GM12878 (cell line): Measurements from ENCODE around the gene TMPRSS11A. TPM values are rescaled to one million over a fixed set of nuclear protein-coding genes. Genes with fewer than 3 reads are reported as not detected.

Experiments used
- ATAC-seq: fragments of 200-7000 bp; cut with Tn5 transposase; 3 replicates; pipeline ENCODE4 v1.9.1; 2020; ENCODE audit warnings: mild to moderate bottlenecking, moderate library complexity
- BruUV-seq: library from RNA; stranded (reverse); fragments of 400-500 nt; replicated peaks from 2 replicates; lab custom pipeline; 2021; lab: Mats Ljungman, UMichigan
- CTCF ChIA-PET: fragments of 300-600 bp; sonication (Branson Sonifier 250); formaldehyde crosslinking; extraction: SDS; loops from one replicate; lab custom pipeline; 2021; ENCODE audit warnings: inconsistent platforms; lab: Yijun Ruan, JAX
- POLR2A ChIA-PET: fragments of 350-600 bp; formaldehyde crosslinking; extraction: SDS; loops from one replicate; lab custom pipeline; 2021; ENCODE audit warnings: inconsistent platforms; lab: Charles Lee
- RAD21 ChIA-PET: fragments of 300-600 bp; sonication (Branson Sonifier 250); formaldehyde crosslinking; loops from one replicate; lab custom pipeline; 2023; ENCODE audit warnings: antibody characterized with exemption; ENCODE audit not compliant: unreplicated experiment; lab: Charles Lee
- SMC1A ChIA-PET: fragments of 300-600 bp; sonication (Branson Sonifier 250); formaldehyde crosslinking; loops from one replicate; lab custom pipeline; 2023; ENCODE audit not compliant: unreplicated experiment, uncharacterized antibody; lab: Charles Lee
- DNase-seq: peaks from one replicate; pipeline ENCODE4 v3.0.0-alpha.2; 2011; ENCODE audit warnings: low read depth, low spot score
- FAIRE-seq: peaks from 3 replicates; lab custom pipeline; 2011; peaks lifted over from hg19 to GRCh38; lab: Jason Lieb, UNC
- H2AFZ ChIP-seq: 2 replicates; pipeline ENCODE4 v1.6.0; 2011; ENCODE audit warnings: low read depth, low read length, control low read depth; ENCODE audit not compliant: control insufficient read depth
- H3K27ac ChIP-seq: 2 replicates; pipeline ENCODE4 v1.5.1; 2011; ENCODE audit warnings: control low read depth; ENCODE audit not compliant: control insufficient read depth, insufficient read depth
- H3K27me3 ChIP-seq, 2 experiments: replicated peaks in 1 of 2; 2 replicates each; pipeline versions ENCODE4 v1.6.0 to v1.6.1; 2011; ENCODE audit warnings: low read length in 1 of 2; ENCODE audit not compliant: control insufficient read depth in 2 of 2, insufficient read depth in 2 of 2
- H3K36me3 ChIP-seq, 2 experiments: 2 replicates each; pipeline ENCODE4 v1.5.1; 2011; ENCODE audit warnings: low read length in 1 of 2; ENCODE audit not compliant: control insufficient read depth in 2 of 2, insufficient read depth in 2 of 2
- H3K4me1 ChIP-seq: 2 replicates; pipeline ENCODE4 v1.6.1; 2011; ENCODE audit warnings: mild to moderate bottlenecking, low read length, moderate library complexity, mixed read lengths; ENCODE audit not compliant: control insufficient read depth, insufficient read depth
- H3K4me2 ChIP-seq: 2 replicates; pipeline ENCODE4 v1.6.0; 2011; ENCODE audit warnings: control low read depth; ENCODE audit not compliant: control insufficient read depth, insufficient read depth
- H3K4me3 ChIP-seq: fragments of 200-600 bp; sonication (generic); 2 replicates; pipeline ENCODE4 v1.5.1; 2016
- H3K79me2 ChIP-seq: 2 replicates; pipeline ENCODE4 v1.6.0; 2011; ENCODE audit warnings: low read length; ENCODE audit not compliant: control insufficient read depth, insufficient read depth
- H3K9ac ChIP-seq: 2 replicates; pipeline ENCODE4 v1.8.0; 2011; ENCODE audit warnings: low read length, control low read depth, mixed read lengths; ENCODE audit not compliant: control insufficient read depth, insufficient read depth
- H3K9me3 ChIP-seq: replicated peaks from 3 replicates; pipeline ENCODE4 v1.5.1; 2011; ENCODE audit warnings: mild to moderate bottlenecking, low read length; ENCODE audit not compliant: control insufficient read depth, insufficient read depth
- H4K20me1 ChIP-seq: 2 replicates; pipeline ENCODE4 v1.6.0; 2011; ENCODE audit not compliant: control insufficient read depth, insufficient read depth
- ATF3 ChIP-seq: IDR thresholded peaks from 2 replicates; pipeline ENCODE4 v1.6.1; 2011; ENCODE audit warnings: low read depth, mild to moderate bottlenecking, low read length, moderate library complexity, borderline replicate concordance; ENCODE audit errors: extremely low read depth
- ATF7 ChIP-seq: fragments of 450-650 bp; IDR thresholded peaks from 2 replicates; pipeline ENCODE4 v1.6.1; 2016; ENCODE audit warnings: low read depth, mild to moderate bottlenecking
- CBX3 ChIP-seq: fragments of 200-600 bp; sonication (generic); IDR thresholded peaks from 2 replicates; pipeline ENCODE4 v1.6.1; 2016; ENCODE audit warnings: low read depth, borderline replicate concordance
- EED ChIP-seq: sonication (generic); IDR thresholded peaks from 2 replicates; pipeline ENCODE4 v1.6.1; 2016; ENCODE audit warnings: antibody characterized with exemption, low read depth
- ESRRA ChIP-seq: IDR thresholded peaks from 2 replicates; pipeline ENCODE4 v1.6.1; 2012; ENCODE audit warnings: mild to moderate bottlenecking, low read length, improper control_type of control experiment
- EZH2 ChIP-seq: IDR thresholded peaks from 2 replicates; pipeline ENCODE4 v1.6.1; 2012; ENCODE audit warnings: low read depth, mild to moderate bottlenecking, control low read depth, inconsistent platforms, low read length, borderline replicate concordance; ENCODE audit not compliant: control insufficient read depth
- FOXM1 ChIP-seq: IDR thresholded peaks from 2 replicates; pipeline ENCODE4 v1.6.1; 2012; ENCODE audit warnings: low read depth, mild to moderate bottlenecking, inconsistent platforms, low read length, moderate library complexity
- IRF4 ChIP-seq: IDR thresholded peaks from 2 replicates; pipeline ENCODE4 v1.6.1; 2011; ENCODE audit warnings: low read depth, low read length
- MTA3 ChIP-seq: IDR thresholded peaks from 2 replicates; pipeline ENCODE4 v1.6.1; 2012; ENCODE audit warnings: low read length, inconsistent platforms, borderline replicate concordance
- RUNX3 ChIP-seq: IDR thresholded peaks from 2 replicates; pipeline ENCODE4 v1.6.1; 2012; ENCODE audit warnings: low read length, inconsistent platforms
- SPI1 ChIP-seq: IDR thresholded peaks from 2 replicates; pipeline ENCODE4 v1.6.1; 2011; ENCODE audit warnings: low read depth, mild to moderate bottlenecking, low read length, moderate library complexity, borderline replicate concordance; ENCODE audit not compliant: insufficient read depth
- WGBS: methylation state at CpG from one replicate; pipeline ENCODE4 v1.1.6; 2016; ENCODE audit warnings: low lambda C conversion rate; ENCODE audit not compliant: insufficient replicate concordance, insufficient coverage; ENCODE audit errors: missing lambda C conversion rate; 5-methylcytosine and 5-hydroxymethylcytosine counted together
- in situ Hi-C: fragments of 300-500 bp; cut with MboI; formaldehyde crosslinking; loops from 9 replicates; pipeline ENCODE4 v1.14.3; 2018; ENCODE audit warnings: mixed read lengths
- intact Hi-C: fragments of 100-400 bp; cut with micrococcal nuclease; formaldehyde crosslinking; loops from one replicate; pipeline ENCODE4 v1.14.2; 2022; ENCODE audit not compliant: unreplicated experiment
- polyA plus RNA-seq, 11 experiments: library from polyadenylated mRNA; depleted of rRNA in 4 of 11; unstranded in 6 of 11; stranded (reverse) in 5 of 11; fragments of >200 nt; fragmentation: Nextera tagmentation in 4 of 11; fragmentation: Illumina TruSeq in 1 of 11; extraction: Ambion mirVana in 4 of 11; extraction: Trizol in 1 of 11; gene quantifications; 1 replicate in 1 of 11; 2 replicates in 10 of 11; pipeline versions ENCODE4 v1.2.1 to v1.2.3, GENCODE V29; 2011 to 2016; ENCODE audit warnings: inconsistent platforms in 2 of 11, missing spikeins in 2 of 11, low read depth in 1 of 11
- total RNA-seq, 4 experiments: library from RNA; depleted of rRNA in 3 of 4; stranded (reverse); fragments of >200 nt in 3 of 4; fragmentation: Illumina TruSeq in 1 of 4; extraction: Trizol in 1 of 4; gene quantifications; 2 replicates each; pipeline versions ENCODE4 v1.2.1 to v1.2.3, GENCODE V29; 2013 to 2021
- TF ChIP-seq, protein P1 (sequence below): fragments of 450-650 bp; IDR thresholded peaks from 2 replicates; pipeline ENCODE4 v1.6.1; 2018; ENCODE audit warnings: borderline replicate concordance, mild to moderate bottlenecking; ENCODE audit not compliant: partially characterized antibody

The TMPRSS11A gene
- total and polyA plus RNA-seq, 10 of the 15 experiments (the other 5 are each of a cell fraction or from before 2014, with no cell fraction given): 0.02 TPM; not detected in 9

GRCh38 chr4:67910585-67910905 is 52.7 kb downstream of the TMPRSS11A start:
- intact Hi-C loops: loop anchor here (1.0 to 10.0 kb wide), 3 partner anchors 166 to 361 kb away; no protein-coding TSS in a partner anchor
- no peak for DNase-seq
- Histone ChIP-seq H3K4me1 (no peaks in the 10 kb centered on the region), H3K27me3 (no peaks in the 10 kb centered on the region), H3K9me3 (no peaks in the 10 kb centered on the region), H3K9ac (no peak overlapping the region), H3K4me3 (no peak overlapping the region), H4K20me1 (no peaks in the 10 kb centered on the region), H3K36me3 (no peaks in the 10 kb centered on the region), H2AFZ (no peak overlapping the region), H3K27ac (no peak overlapping the region), H3K4me2 (no peak overlapping the region), H3K79me2 (no peaks in the 10 kb centered on the region)
- POLR2A ChIA-PET: interaction anchor here (1.2 kb wide), 1 partner anchor 164 kb away, joined by 5 read pairs; no protein-coding TSS in a partner anchor
- ATAC-seq: no peak
- RAD21 ChIA-PET: interaction anchor here (0.9 to 1.2 kb wide), 3 partner anchors 48 to 361 kb away, joined by 3 to 7 read pairs (median 4); no protein-coding TSS in a partner anchor
- SMC1A ChIA-PET: interaction anchor here (0.8 to 4.4 kb wide), 10 partner anchors 10 to 368 kb away, joined by 3 to 14 read pairs (median 4); no protein-coding TSS in a partner anchor
- WGBS: 0% methylated on average over 1 of the region's 1 CpG
- TF ChIP-seq FOXM1 (no peak), RUNX3 (no peak), SPI1 (no peak), ESRRA (no peak), MTA3 (no peak)
- no peak for FAIRE-seq
- BruUV-seq: no TSS peak
- CTCF ChIA-PET: interaction anchor here (0.6 to 3.9 kb wide), 18 partner anchors 8 to 367 kb away, joined by 3 to 29 read pairs (median 4); no protein-coding TSS in a partner anchor
- in situ Hi-C loops: no loop called here

GRCh38 chr4:67909905-67910584 is 53.2 kb downstream of the TMPRSS11A start:
- Histone ChIP-seq H3K4me3 (no peak overlapping the region), H3K27ac (no peak overlapping the region), H4K20me1 (no peaks in the 10 kb centered on the region), H3K27me3 (no peaks in the 10 kb centered on the region), H3K79me2 (no peaks in the 10 kb centered on the region), H3K4me2 (no peak overlapping the region), H3K9ac (no peak overlapping the region), H3K4me1 (no peaks in the 10 kb centered on the region), H3K9me3 (no peaks in the 10 kb centered on the region), H2AFZ (no peak overlapping the region), H3K36me3 (no peaks in the 10 kb centered on the region)
- ChIA-PET SMC1A (interaction anchor here (0.7 to 4.4 kb wide), 6 partner anchors 9 to 367 kb away, joined by 3 to 14 read pairs (median 4); no protein-coding TSS in a partner anchor), CTCF (interaction anchor here (0.7 to 3.9 kb wide), 16 partner anchors 9 to 364 kb away, joined by 3 to 29 read pairs (median 4); no protein-coding TSS in a partner anchor), RAD21 (interaction anchor here (1.2 kb wide), 1 partner anchor 360 kb away, joined by 7 read pairs; no protein-coding TSS in a partner anchor), POLR2A (no interaction called here)
- no TSS peak for BruUV-seq
- ATAC-seq (peak; percentile 40; the same call in 1 of the 3 replicates), FAIRE-seq (peak; percentile 41), DNase-seq (no peak)
- WGBS: 8% methylated on average over 6 of the region's 6 CpGs
- in situ Hi-C loops: no loop called here
- intact Hi-C loops: loop anchor here (1.0 to 10.0 kb wide), 3 partner anchors 165 to 361 kb away; no protein-coding TSS in a partner anchor
- TF ChIP-seq ATF3: no peak
- no peak for TF ChIP-seq ATF7
- TF ChIP-seq IRF4: no peak
- TF ChIP-seq, protein P1, sequence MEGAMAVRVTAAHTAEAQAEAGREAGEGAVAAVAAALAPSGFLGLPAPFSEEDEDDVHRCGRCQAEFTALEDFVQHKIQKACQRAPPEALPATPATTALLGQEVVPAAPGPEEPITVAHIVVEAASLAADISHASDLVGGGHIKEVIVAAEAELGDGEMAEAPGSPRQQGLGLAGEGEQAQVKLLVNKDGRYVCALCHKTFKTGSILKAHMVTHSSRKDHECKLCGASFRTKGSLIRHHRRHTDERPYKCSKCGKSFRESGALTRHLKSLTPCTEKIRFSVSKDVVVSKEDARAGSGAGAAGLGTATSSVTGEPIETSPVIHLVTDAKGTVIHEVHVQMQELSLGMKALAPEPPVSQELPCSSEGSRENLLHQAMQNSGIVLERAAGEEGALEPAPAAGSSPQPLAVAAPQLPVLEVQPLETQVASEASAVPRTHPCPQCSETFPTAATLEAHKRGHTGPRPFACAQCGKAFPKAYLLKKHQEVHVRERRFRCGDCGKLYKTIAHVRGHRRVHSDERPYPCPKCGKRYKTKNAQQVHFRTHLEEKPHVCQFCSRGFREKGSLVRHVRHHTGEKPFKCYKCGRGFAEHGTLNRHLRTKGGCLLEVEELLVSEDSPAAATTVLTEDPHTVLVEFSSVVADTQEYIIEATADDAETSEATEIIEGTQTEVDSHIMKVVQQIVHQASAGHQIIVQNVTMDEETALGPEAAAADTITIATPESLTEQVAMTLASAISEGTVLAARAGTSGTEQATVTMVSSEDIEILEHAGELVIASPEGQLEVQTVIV: no peak
- TF ChIP-seq EZH2: no peak
- TF ChIP-seq EED: no peak
- no peak for TF ChIP-seq CBX3
